Urinary bladder (tissue), 4 donors: ENCODE measurements around the gene MRPS18B. TPM values are rescaled to one million over a fixed set of nuclear protein-coding genes. Genes with fewer than 3 reads are reported as not detected.

Experiments
- DNase-seq: peaks from one replicate; pipeline ENCODE4 v3.0.0-alpha.2; 2015; ENCODE audit errors: extremely low spot score
- H3K27ac ChIP-seq: one replicate; pipeline ENCODE4 v1.5.1; 2013; ENCODE audit warnings: low read depth, mild to moderate bottlenecking, moderate library complexity
- H3K36me3 ChIP-seq: one replicate; pipeline ENCODE4 v1.6.1; 2013; ENCODE audit warnings: mild to moderate bottlenecking, moderate library complexity; ENCODE audit not compliant: insufficient read depth
- H3K4me1 ChIP-seq: one replicate; pipeline ENCODE4 v1.6.1; 2013; ENCODE audit warnings: mild to moderate bottlenecking, moderate library complexity; ENCODE audit not compliant: insufficient read depth
- H3K4me3 ChIP-seq: one replicate; pipeline ENCODE4 v1.5.1; 2013; ENCODE audit warnings: low read depth, low read length
- WGBS: extraction: QIAGEN DNeasy Blood & Tissue Kit; methylation state at CpG from one replicate; pipeline ENCODE4 v1.1.7; 2013; 5-methylcytosine and 5-hydroxymethylcytosine counted together
- polyA plus RNA-seq: library from polyadenylated mRNA; stranded (reverse); fragments of 200-250 nt; gene quantifications from one replicate; pipeline ENCODE4 v1.2.3, GENCODE V29; 2013
- total RNA-seq: library from RNA; depleted of rRNA; stranded (reverse); fragments of >200 nt; gene quantifications from one replicate; pipeline ENCODE4 v1.2.3, GENCODE V29; 2014
- donor health status: healthy with polysubstance abuse.
- donor health status: healthy.

MRPS18B gene
- total RNA-seq = 64.7 TPM
- 58.6 TPM for polyA plus RNA-seq

DNA sequence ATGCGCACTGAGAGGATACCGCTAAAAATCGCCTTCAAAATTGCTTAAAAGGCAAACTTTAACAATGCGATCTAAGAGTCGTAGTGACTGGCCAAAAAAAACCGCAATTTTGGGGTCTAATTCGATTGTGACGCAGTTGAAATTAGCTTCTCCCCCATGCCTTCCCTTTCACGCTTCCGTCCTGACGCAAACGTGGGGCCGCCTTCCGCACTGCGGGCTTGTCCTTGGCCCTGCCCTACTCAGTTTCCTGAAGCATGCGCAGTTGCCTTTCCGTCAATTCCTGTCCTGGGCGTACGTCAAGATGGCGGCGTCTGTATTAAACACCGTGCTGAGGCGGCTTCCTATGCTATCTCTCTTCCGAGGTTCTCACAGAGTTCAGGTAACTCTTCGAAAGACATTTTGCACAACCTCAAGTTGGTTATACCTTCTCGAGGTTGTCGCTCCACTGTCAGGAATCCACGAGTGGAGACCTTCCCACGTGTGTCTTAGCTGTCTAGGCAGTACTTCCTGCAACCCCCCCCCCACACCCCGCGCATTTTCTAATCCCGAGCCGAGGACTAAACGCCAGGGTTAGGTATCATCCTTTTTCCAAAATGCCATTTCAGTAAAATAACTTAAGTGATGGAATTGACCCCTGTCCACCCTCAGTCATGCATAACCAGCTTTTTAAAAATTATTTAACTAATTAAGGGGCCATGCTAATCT lies at the start of gene MRPS18B:
MRPS18B (plus strand) TSS at position 276 of the 705 bp plus-strand sequence; CDS start at position 302, 26 bp downstream.
- WGBS = under 1% methylated on average over 34 of the region's 34 CpGs
- Histone ChIP-seq H3K27ac (peak within 1 kb of the TSS; percentile 100), H3K4me3 (peak within 1 kb of the TSS; percentile 89), H3K36me3 (peaks cover 2% of the 10 kb centered on the region), H3K4me1 (no peaks in the 10 kb centered on the region)
- DNase-seq = peak; percentile 97

DNA sequence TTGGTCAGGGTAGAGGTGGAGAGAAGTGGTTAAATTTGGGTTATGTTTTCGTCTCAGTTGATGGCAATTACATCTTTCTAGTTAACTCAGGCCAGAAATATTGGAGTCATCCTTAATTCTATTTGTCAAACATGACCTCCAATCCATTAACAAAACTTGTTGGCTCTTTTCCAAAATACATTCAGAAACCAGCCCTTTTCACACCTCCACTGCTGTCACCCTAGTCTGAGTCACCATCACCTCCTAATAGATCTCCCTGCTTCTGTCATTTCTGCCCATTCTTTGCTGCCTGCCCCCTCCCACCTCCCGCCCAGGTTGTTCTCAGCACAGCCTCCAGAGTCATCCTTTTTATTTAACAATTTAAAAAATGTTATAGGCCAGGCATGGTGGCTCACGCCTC lies 49.4 kb upstream of the MRPS18B start:
- no peak overlapping the region for H3K4me3 ChIP-seq
- 60% methylated on average over 3 of the region's 3 CpGs for WGBS
- H3K36me3 ChIP-seq = no peaks in the 10 kb centered on the region
- H3K4me1 ChIP-seq = peaks cover 2% of the 10 kb centered on the region
- no peak for DNase-seq
- no peak overlapping the region for H3K27ac ChIP-seq

DNA sequence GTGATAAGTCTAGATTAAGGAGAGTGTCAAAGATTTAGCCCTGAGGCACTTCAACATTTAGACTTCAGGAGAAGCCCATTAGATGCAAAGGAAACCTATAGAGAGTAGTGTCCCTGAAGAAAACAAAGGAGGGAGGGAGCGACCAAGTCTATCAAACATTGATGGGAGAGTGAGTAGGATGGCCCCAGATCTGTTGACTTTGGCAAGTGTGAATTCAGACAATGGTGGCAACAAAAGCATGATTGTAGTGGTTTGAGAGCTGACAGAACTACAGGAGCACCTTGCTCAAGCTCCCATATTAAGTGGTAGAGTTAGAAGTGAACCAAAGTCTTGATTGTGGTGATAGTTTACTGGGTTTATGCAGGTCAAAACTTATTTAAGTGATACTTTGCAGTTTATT lies 47.4 kb upstream of the MRPS18B start:
- H3K36me3 ChIP-seq = no peaks in the 10 kb centered on the region
- 67% methylated on average over 1 of the region's 1 CpG for WGBS
- peaks cover 2% of the 10 kb centered on the region for H3K4me1 ChIP-seq
- DNase-seq = no peak
- H3K4me3 ChIP-seq = peak overlapping the region; percentile 54
- H3K27ac ChIP-seq = no peak overlapping the region

GRCh38 chr6:30570740-30571074 lies 46.9 kb upstream of the MRPS18B start:
- DNase-seq = no peak
- peaks cover 2% of the 10 kb centered on the region for H3K4me1 ChIP-seq
- peak overlapping the region; percentile 54 for H3K4me3 ChIP-seq
- 1% methylated on average over 18 of the region's 18 CpGs for WGBS
- peak overlapping the region; percentile 95 for H3K27ac ChIP-seq
- no peaks in the 10 kb centered on the region for H3K36me3 ChIP-seq

- peak within 1 kb of the TSS; percentile 54 for H3K4me3 ChIP-seq
- under 1% methylated on average over 59 of the region's 59 CpGs for WGBS
- peak; percentile 88 for DNase-seq
- peaks cover 2% of the 10 kb centered on the region for H3K4me1 ChIP-seq
- peak within 1 kb of the TSS; percentile 95 for H3K27ac ChIP-seq
- no peaks in the 10 kb centered on the region for H3K36me3 ChIP-seq
These were observed 46.4 kb upstream of the MRPS18B start, which contains the start of gene ABCF1 for GRCh38 chr6:30571075-30571761. Gene ABCF1, plus strand, starts transcription at chr6:30571442. Its CDS starts 46 bp downstream, at chr6:30571488.

GRCh38 chr6:30571762-30572082 lies 45.9 kb upstream of the MRPS18B start:
- peaks cover 2% of the 10 kb centered on the region for H3K4me1 ChIP-seq
- WGBS = under 1% methylated on average over 8 of the region's 8 CpGs
- peak overlapping the region; percentile 54 for H3K4me3 ChIP-seq
- no peak overlapping the region for H3K27ac ChIP-seq
- no peak for DNase-seq
- no peaks in the 10 kb centered on the region for H3K36me3 ChIP-seq

DNA sequence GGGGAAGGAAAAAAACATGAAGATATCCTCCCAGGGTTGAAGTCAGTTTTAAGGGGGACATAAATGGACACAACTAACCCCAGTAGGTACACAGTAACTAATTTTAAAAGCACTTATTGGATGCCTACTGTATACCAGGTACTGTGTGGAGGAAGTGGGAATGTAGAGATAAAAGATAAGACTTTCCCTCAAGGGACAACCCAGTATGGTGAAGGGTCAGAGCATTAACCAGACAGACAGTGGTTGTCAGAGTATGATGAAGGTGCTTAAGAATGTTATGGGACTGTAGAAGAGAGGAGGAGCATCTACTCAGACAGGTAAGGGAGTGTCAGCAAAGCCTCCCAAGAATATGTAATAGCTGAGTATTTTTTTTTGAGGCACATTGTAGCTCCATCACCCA lies 45.5 kb upstream of the MRPS18B start:
- no peak for DNase-seq
- H3K36me3 ChIP-seq = no peaks in the 10 kb centered on the region
- H3K4me1 ChIP-seq = peaks cover 2% of the 10 kb centered on the region
- peak overlapping the region; percentile 54 for H3K4me3 ChIP-seq
- no peak overlapping the region for H3K27ac ChIP-seq

- H3K36me3 ChIP-seq = no peaks in the 10 kb centered on the region
- 66% methylated on average over 4 of the region's 4 CpGs for WGBS
- no peak overlapping the region for H3K27ac ChIP-seq
These were observed 44.5 kb upstream of the MRPS18B start for GRCh38 chr6:30573113-30573512.

GRCh38 chr6:30578051-30578450 lies 39.6 kb upstream of the MRPS18B start:
- Histone ChIP-seq H3K4me3 (no peak overlapping the region), H3K36me3 (peaks cover 5% of the 10 kb centered on the region), H3K4me1 (no peaks in the 10 kb centered on the region), H3K27ac (no peak overlapping the region)
- 97% methylated on average over 8 of the region's 8 CpGs for WGBS
- DNase-seq = no peak

More at GRCh38 chr6:30573113-30573512, 44.5 kb upstream of the MRPS18B start:
- no peak for DNase-seq
- peaks cover 2% of the 10 kb centered on the region for H3K4me1 ChIP-seq
- no peak overlapping the region for H3K4me3 ChIP-seq

- no peak overlapping the region for H3K27ac ChIP-seq
- H3K4me1 ChIP-seq = no peaks in the 10 kb centered on the region
- H3K36me3 ChIP-seq = peaks cover 24% of the 10 kb centered on the region
- 93% methylated on average over 5 of the region's 5 CpGs for WGBS
- H3K4me3 ChIP-seq = no peak overlapping the region
- no peak for DNase-seq
These were observed 33.7 kb upstream of the MRPS18B start for GRCh38 chr6:30583921-30584320.

DNA sequence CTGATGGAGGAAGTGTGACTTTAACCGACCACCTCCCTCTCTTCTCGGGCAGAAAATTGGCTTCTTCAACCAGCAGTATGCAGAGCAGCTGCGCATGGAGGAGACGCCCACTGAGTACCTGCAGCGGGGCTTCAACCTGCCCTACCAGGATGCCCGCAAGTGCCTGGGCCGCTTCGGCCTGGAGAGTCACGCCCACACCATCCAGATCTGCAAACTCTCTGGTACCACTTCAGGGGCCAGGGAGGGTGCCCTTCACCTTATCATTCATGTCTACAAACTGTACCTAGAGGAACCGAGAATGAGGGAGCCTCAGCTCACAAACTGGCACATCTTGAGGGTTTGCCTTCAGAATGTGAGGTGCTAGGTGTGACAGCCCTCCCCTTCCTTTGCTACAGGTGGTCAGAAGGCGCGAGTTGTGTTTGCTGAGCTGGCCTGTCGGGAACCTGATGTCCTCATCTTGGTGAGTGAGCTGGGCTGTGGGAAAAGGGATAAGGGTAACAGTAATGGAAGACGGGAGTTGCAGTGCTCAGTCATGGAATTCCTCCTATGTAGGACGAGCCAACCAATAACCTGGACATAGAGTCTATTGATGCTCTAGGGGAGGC lies 27.8 kb upstream of the MRPS18B start:
- H3K27ac ChIP-seq = peak overlapping the region; percentile 40
- 90% methylated on average over 15 of the region's 15 CpGs for WGBS
- no peak overlapping the region for H3K4me3 ChIP-seq
- no peak for DNase-seq
- H3K4me1 ChIP-seq = no peaks in the 10 kb centered on the region
- H3K36me3 ChIP-seq = peaks cover 3% of the 10 kb centered on the region

DNA sequence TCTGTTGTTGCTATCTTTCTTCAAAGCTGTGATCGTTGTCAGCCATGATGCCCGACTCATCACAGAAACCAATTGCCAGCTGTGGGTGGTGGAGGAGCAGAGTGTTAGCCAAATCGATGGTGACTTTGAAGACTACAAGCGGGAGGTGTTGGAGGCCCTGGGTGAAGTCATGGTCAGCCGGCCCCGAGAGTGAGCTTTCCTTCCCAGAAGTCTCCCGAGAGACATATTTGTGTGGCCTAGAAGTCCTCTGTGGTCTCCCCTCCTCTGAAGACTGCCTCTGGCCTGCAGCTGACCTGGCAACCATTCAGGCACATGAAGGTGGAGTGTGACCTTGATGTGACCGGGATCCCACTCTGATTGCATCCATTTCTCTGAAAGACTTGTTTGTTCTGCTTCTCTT lies 27.1 kb upstream of the MRPS18B start:
- 81% methylated on average over 8 of the region's 8 CpGs for WGBS
- peak overlapping the region; percentile 40 for H3K27ac ChIP-seq

GRCh38 chr6:30591008-30591407 lies 26.6 kb upstream of the MRPS18B start:
- DNase-seq = peak; percentile 84
- no peak overlapping the region for H3K4me3 ChIP-seq
- 63% methylated on average over 1 of the region's 1 CpG for WGBS
- H3K27ac ChIP-seq = peak overlapping the region; percentile 24
- no peaks in the 10 kb centered on the region for H3K36me3 ChIP-seq
- no peaks in the 10 kb centered on the region for H3K4me1 ChIP-seq

More for the DNA sequence above, 27.1 kb upstream of the MRPS18B start:
- Histone ChIP-seq H3K36me3 (no peaks in the 10 kb centered on the region), H3K4me1 (no peaks in the 10 kb centered on the region), H3K4me3 (no peak overlapping the region)
- no peak for DNase-seq

DNA sequence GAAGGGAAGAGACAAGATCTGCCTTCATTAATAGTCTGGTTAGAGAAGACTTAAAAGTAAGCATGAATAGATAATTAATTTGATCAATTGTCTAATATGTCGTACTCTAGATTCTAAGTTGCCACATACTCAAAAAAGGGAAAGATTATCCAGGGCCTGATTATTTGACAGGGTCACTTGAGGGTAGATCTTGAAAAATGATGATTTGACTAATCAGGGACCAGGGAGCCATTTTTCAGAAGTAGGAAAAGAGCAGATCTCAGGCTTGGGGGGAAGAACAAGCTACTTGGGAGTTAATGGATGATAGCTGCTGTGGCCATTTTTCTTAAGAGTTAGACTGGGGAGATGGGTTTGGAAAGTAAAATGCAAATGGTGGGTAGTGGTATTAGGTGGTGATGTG lies 25.4 kb upstream of the MRPS18B start:
- Histone ChIP-seq H3K27ac (no peak overlapping the region), H3K4me3 (no peak overlapping the region), H3K4me1 (no peaks in the 10 kb centered on the region), H3K36me3 (no peaks in the 10 kb centered on the region)
- 97% methylated on average over 1 of the region's 1 CpG for WGBS
- DNase-seq = no peak
